ENCODE measurements around the gene AGRN.

GRCh38 chr1:1005774-1006304 lies 14.1 kb upstream of the AGRN start:
- TF ChIP-seq POLR2A (IDR thresholded peaks at IDR 0.05; ENCODE audit: low read length) (no peak), GATA1 (IDR thresholded peaks at IDR 0.05; ENCODE audit: low read depth, low read length) (no peak)

Data from erythroblast (primary cell).